ENCODE data around the gene CCT8. TPM values are rescaled to one million over a fixed set of nuclear protein-coding genes. Genes with fewer than 3 reads are reported as not detected.

The CCT8 gene
- total RNA-seq, 1 donor, result 172 TPM

DNA sequence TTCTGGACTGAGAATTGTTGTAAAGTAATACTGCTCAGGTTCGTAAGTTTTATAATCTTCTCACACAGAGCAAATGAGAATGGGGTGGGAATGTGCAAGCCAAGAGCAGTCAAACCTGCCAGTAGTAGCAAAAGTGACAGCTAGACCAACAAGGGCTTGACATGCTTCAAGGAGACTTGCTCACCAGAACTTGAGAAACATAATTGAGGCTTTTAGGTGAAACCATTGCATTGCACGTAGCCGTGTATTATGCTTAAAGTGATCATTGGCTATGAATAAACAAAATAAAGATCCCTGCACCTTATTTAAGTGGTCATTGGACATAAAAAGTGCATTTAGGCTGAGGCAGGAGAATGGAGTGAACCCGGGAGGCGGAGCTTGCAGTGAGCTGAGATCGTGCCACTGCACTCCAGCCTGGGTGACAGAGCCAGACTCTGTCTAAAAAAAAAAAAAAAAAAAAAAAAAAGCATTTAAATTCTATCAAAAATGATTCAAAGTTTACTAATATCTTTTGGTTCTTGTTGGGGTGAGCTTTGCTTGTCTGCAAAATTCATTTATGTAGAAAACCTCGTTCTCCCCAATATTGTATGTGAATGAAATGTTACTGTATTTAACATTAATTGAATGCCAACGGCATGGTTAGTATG lies 11.8 kb upstream of the CCT8 start:
- no peak overlapping the region for H3K4me3 ChIP-seq (ENCODE audit: low read depth, low read length)
- TF ChIP-seq, protein P1, sequence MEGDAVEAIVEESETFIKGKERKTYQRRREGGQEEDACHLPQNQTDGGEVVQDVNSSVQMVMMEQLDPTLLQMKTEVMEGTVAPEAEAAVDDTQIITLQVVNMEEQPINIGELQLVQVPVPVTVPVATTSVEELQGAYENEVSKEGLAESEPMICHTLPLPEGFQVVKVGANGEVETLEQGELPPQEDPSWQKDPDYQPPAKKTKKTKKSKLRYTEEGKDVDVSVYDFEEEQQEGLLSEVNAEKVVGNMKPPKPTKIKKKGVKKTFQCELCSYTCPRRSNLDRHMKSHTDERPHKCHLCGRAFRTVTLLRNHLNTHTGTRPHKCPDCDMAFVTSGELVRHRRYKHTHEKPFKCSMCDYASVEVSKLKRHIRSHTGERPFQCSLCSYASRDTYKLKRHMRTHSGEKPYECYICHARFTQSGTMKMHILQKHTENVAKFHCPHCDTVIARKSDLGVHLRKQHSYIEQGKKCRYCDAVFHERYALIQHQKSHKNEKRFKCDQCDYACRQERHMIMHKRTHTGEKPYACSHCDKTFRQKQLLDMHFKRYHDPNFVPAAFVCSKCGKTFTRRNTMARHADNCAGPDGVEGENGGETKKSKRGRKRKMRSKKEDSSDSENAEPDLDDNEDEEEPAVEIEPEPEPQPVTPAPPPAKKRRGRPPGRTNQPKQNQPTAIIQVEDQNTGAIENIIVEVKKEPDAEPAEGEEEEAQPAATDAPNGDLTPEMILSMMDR (IDR thresholded peaks at IDR 0.05; ENCODE audit: insufficient read depth, low read length), result no peak
- DNase-seq (ENCODE audit: low read depth), result no peak

DNA sequence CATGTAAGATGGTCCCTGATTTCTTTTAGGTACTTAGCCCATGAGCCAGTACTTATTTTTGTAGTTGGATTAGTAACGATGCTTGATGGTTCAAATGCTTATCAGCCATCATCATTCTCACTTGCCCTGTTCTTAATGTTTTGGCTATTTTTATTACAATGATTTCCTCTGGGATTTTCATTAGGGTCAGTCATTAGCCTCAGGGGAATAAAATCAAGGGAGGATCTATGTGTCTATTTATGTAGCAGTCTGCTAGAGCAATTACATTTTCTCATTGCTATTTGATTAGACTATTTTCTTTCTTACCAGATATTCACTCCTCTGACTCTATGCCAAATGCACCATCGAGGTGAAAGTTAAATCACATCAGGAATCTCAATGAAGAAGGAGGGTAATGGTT lies 10.9 kb upstream of the CCT8 start:
- DNase-seq (ENCODE audit: low read depth), result no peak
- TF ChIP-seq, protein P1 (IDR thresholded peaks at IDR 0.05; ENCODE audit: insufficient read depth, low read length), result no peak
- no peak overlapping the region for H3K4me3 ChIP-seq (ENCODE audit: low read depth, low read length)

DNA sequence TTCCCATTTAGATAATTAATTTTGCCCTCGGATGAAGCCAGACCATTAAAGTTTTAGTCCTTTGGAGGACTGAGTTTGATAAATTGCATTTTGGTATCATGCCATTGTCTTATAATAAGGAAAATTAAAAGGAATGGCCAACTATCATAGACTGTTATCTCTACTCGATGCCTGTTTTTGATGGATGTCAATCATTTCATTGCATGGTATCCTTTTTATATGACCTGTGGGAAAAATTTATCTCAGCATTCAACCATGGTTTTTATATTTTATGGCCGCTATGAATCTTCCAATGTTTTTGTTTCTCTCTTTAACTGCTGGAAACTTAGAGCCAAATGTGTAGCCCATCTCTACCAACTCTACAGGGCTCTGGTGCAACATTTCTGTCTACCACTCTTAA lies 9.9 kb upstream of the CCT8 start:
- H3K4me3 ChIP-seq (ENCODE audit: low read depth, low read length), result no peak overlapping the region
- TF ChIP-seq, protein P1 (IDR thresholded peaks at IDR 0.05; ENCODE audit: insufficient read depth, low read length), result no peak
- no peak for DNase-seq (ENCODE audit: low read depth)

DNA sequence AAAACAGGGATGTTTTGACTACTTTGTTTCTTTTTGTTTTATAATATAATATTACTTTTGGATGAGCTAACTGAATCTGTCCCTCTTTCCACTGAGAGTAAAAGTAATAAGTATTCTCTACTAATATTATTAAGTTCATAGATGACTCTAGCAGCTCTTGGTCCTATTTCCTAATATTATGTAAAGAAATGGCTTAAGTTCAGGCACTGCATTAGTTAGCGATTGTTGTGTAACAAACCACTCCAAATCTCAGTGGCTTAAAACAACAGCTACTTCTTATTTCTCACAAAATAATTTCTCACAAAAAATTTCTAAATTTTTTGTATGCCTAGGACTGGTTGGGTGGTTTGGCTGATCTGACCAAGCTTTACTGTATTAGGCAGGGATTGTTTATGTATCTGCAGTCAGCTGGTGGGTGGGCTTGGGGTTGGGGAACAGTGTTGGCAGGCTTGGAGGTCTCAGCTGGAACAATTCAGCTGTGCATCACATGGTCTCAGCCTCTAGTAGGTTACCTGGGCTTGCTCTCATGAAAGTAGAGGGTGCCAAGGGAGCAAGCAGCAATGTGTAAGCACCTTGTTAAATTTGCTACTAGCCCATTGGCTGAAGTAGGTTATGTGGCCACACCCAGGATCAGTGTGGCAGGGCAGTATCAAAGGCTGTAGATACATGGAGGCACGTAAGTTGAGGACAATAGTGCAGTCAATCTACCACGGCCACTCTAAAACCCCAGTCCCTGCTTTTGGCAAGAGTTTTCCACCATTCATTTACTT lies 8.8 kb upstream of the CCT8 start:
- no peak overlapping the region for H3K4me3 ChIP-seq (ENCODE audit: low read depth, low read length)
- DNase-seq (ENCODE audit: low read depth), result no peak
- TF ChIP-seq, protein P1 (IDR thresholded peaks at IDR 0.05; ENCODE audit: insufficient read depth, low read length), result no peak

DNA sequence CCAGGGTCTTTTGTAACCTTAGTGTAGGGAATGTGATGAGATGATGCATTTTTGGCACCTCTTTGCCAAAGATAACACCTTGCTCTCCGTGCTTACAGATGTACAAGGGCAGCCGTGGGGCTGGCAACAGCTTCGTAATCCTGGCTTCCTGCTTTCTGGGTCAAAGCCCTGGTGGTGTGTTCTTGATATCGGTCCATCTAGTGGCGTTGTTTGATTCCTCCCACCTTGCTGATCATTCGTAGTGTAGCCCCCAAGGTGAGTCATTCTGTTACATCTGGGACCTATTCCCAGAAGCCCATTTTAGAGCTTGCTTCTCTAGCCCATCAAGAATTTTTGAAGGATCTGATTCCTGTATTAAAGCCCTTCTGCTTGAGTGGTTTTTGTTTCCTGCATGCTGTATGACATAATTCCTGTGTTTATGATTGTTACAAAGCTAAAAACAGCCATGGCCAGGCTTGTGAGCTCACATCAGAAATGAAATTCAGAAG lies 7.0 kb upstream of the CCT8 start:
- TF ChIP-seq, protein P1 (IDR thresholded peaks at IDR 0.05; ENCODE audit: insufficient read depth, low read length), result no peak
- H3K4me3 ChIP-seq (ENCODE audit: low read depth, low read length), result no peak overlapping the region
- DNase-seq (ENCODE audit: low read depth), result no peak

DNA sequence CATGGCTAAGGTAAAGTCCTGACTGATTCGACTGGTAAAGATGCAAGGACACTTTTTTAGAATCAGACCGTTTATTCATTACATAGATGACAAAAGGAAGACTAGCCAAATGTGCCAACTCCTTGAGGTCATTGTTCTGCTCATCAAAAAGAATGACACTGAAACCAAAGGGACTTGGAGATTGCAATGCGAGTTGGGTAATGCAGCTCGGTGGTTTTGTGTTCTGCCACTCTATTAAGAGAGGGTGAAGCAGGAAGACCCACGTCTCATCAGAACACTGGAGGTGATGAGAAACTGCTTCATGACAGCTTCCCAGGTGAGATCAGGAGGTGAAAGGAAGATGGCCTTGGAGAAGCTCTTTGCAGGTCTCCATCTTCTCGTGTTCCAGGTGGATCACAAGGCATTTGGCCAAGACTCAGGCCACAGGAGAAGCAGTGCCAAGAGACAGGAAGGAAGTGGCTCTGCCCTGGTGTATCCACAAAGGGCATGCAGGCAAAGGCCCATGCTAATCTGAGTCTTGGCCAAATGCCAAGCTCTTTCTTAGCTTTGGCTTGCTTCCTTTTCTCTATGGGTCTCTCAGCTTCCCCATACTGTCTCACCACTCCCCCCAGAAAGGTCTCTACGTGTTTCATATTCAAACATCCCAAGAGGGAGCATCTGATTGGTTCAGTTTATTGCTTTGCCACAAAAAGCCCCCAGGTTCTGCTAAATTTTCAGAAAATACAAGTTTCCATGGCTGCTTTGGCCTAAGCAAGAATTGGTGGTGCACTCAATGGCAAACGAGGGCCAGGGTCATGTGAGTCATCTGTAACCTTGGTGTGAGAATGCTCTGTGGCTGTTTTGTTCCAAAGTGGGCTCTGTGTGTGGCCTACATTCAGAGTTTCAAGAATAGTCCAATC lies 5.7 kb upstream of the CCT8 start:
- TF ChIP-seq, protein P1 (IDR thresholded peaks at IDR 0.05; ENCODE audit: insufficient read depth, low read length), result no peak
- DNase-seq (ENCODE audit: low read depth), result no peak
- no peak overlapping the region for H3K4me3 ChIP-seq (ENCODE audit: low read depth, low read length)
